ENCODE measurements around the gene ARID1B. TPM values are rescaled to one million over a fixed set of nuclear protein-coding genes. Genes with fewer than 3 reads are reported as not detected.

The ARID1B gene
- total RNA-seq, 4 donors from 2014 or later, result 87.1 to 194 (median 115) TPM

GRCh38 chr6:157171801-157172200, 394.6 kb downstream of the ARID1B start:
- intact Hi-C loops (cut with DNase I; ENCODE audit: low total_unique reads) (no loop called here), in situ Hi-C loops (cut with MboI; ENCODE audit: low pct_ligation_motif_present in 1 of 4, low pct_unique_long_range_greater_than_20kb in 1 of 4, low sequenced_read_pairs in 3 of 4) (no loop called here)
- WGBS, 2 donors (ENCODE audit: low coverage in 1 of 2), result 94 to 98% methylated on average over 7 of the region's 7 CpGs
- Histone ChIP-seq H3K27ac (no peak overlapping the region), H3K9me3 (no peaks in the 10 kb centered on the region), H3K4me3 (no peak overlapping the region), H3K27me3 (no peaks in the 10 kb centered on the region), H3K4me1 (no peaks in the 10 kb centered on the region), H3K36me3 (peaks cover 0 to 5% (median 0%) of the 10 kb centered on the region in 4 donors)
- TF ChIP-seq EP300 (IDR thresholded peaks at IDR 0.05; ENCODE audit: low read depth) (no peak), POLR2AphosphoS5 (IDR thresholded peaks at IDR 0.05) (no peak), POLR2A (IDR thresholded peaks at IDR 0.05) (no peak), CTCF (IDR thresholded peaks at IDR 0.05) (no peak)
- DNase-seq, result no peak

- 68 to 81% methylated on average over 7 to 8 of the region's 8 CpGs for WGBS, 2 donors (ENCODE audit: low coverage in 1 of 2)
- TF ChIP-seq CTCF (IDR thresholded peaks at IDR 0.05) (no peak), POLR2A (IDR thresholded peaks at IDR 0.05) (no peak), POLR2AphosphoS5 (IDR thresholded peaks at IDR 0.05) (no peak), EP300 (IDR thresholded peaks at IDR 0.05; ENCODE audit: low read depth) (no peak)
Measured at GRCh38 chr6:157172231-157172701, 395.1 kb downstream of the ARID1B start.

DNA sequence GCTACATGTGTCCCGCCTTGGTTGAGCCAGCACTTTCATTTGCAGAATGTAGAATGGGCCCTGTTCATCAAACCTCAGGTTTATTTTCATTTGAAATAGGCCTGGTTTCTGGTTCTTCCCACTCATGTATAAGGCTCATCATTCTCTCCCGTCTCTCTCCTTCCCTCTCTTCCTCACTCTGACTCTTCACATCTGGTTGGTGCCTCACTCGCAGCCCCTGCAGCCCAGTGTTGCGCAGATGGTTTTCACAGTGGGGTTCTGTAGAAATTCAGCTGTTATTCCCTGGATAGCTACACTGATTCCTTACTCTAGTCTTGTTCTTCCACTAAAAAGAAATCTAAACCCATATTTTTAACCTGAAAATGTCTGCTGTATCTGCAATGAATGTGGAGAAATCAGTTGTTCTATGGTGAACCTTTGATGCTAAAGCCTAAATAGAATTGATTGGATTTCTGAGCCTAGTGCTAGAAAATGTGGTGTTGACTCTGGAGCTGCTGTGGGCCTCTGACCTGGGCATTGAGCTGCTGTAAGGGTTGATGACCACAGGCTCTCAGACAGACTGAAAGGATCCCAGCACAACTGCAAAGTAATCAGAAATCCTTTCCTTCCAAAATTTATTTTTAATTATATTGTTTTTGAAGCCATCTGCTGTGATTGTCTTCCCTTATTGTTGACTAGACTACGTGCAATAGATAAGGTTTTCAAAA, 395.8 kb downstream of the ARID1B start:
- in situ Hi-C loops (cut with MboI; ENCODE audit: low pct_ligation_motif_present in 1 of 4, low pct_unique_long_range_greater_than_20kb in 1 of 4, low sequenced_read_pairs in 3 of 4) (no loop called here), intact Hi-C loops (cut with DNase I; ENCODE audit: low total_unique reads) (no loop called here)
- no peak for DNase-seq
- H3K4me3 ChIP-seq, result no peak overlapping the region
- H3K9me3 ChIP-seq, result no peaks in the 10 kb centered on the region
- H3K27ac ChIP-seq, result no peak overlapping the region
- H3K27me3 ChIP-seq, result no peaks in the 10 kb centered on the region
- WGBS, 2 donors (ENCODE audit: low coverage in 1 of 2), result 89 to 91% methylated on average over 3 to 5 of the region's 5 CpGs
- no peaks in the 10 kb centered on the region for H3K4me1 ChIP-seq
- TF ChIP-seq POLR2A (IDR thresholded peaks at IDR 0.05) (no peak), EP300 (IDR thresholded peaks at IDR 0.05; ENCODE audit: low read depth) (no peak), POLR2AphosphoS5 (IDR thresholded peaks at IDR 0.05) (no peak), CTCF (IDR thresholded peaks at IDR 0.05) (no peak)
- H3K36me3 ChIP-seq, result no peaks in the 10 kb centered on the region

More at GRCh38 chr6:157172231-157172701, 395.1 kb downstream of the ARID1B start:
- Histone ChIP-seq H3K27ac (no peak overlapping the region), H3K27me3 (no peaks in the 10 kb centered on the region), H3K36me3 (peaks cover 0 to under 1% (median 0%) of the 10 kb centered on the region in 4 donors), H3K4me3 (no peak overlapping the region), H3K9me3 (no peaks in the 10 kb centered on the region), H3K4me1 (no peaks in the 10 kb centered on the region)
- intact Hi-C loops (cut with DNase I; ENCODE audit: low total_unique reads), result no loop called here
- no peak for DNase-seq
- in situ Hi-C loops (cut with MboI; ENCODE audit: low pct_ligation_motif_present in 1 of 4, low pct_unique_long_range_greater_than_20kb in 1 of 4, low sequenced_read_pairs in 3 of 4), result no loop called here

DNA sequence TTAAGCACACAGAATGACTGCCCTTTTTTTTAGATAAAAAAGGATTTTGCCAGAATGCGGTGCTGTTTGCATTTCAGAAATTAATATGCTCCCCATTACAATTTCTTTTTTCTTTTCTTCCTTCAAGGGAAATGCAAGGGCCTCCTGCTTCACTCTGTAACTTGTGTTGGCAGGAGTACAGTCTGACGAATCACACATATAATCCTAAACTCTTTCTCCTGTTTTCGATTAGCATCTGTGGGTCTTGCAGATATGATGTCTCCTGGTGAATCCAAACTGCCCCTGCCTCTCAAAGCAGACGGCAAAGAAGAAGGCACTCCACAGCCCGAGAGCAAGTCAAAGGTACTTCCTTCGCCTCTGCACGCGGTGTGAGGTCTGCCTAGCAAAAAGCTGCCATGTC, 396.6 kb downstream of the ARID1B start:
- 91 to 92% methylated on average over 6 to 8 of the region's 8 CpGs for WGBS, 2 donors (ENCODE audit: low coverage in 1 of 2)
- Histone ChIP-seq H3K27me3 (no peaks in the 10 kb centered on the region), H3K4me3 (no peak overlapping the region), H3K4me1 (no peaks in the 10 kb centered on the region), H3K9me3 (no peaks in the 10 kb centered on the region), H3K36me3 (no peaks in the 10 kb centered on the region), H3K27ac (no peak overlapping the region)
- TF ChIP-seq CTCF (IDR thresholded peaks at IDR 0.05) (no peak), POLR2AphosphoS5 (IDR thresholded peaks at IDR 0.05) (no peak), POLR2A (IDR thresholded peaks at IDR 0.05) (no peak), EP300 (IDR thresholded peaks at IDR 0.05; ENCODE audit: low read depth) (no peak)
- DNase-seq, result no peak
- in situ Hi-C loops (cut with MboI; ENCODE audit: low pct_ligation_motif_present in 1 of 4, low pct_unique_long_range_greater_than_20kb in 1 of 4, low sequenced_read_pairs in 3 of 4) (no loop called here), intact Hi-C loops (cut with DNase I; ENCODE audit: low total_unique reads) (no loop called here)

Measured in transverse colon (tissue), 4 donors.